ENCODE results near the gene VSTM4.

- TF ChIP-seq MAFK (IDR thresholded peaks at IDR 0.05; ENCODE audit: low read length) (no peak), RFX1 (IDR thresholded peaks at IDR 0.05) (no peak)
Measured at GRCh38 chr10:48965460-48965859, 149.9 kb downstream of the VSTM4 start.
